Measurements from ENCODE around the gene ADPRHL1.

ADPRHL1 gene

DNA sequence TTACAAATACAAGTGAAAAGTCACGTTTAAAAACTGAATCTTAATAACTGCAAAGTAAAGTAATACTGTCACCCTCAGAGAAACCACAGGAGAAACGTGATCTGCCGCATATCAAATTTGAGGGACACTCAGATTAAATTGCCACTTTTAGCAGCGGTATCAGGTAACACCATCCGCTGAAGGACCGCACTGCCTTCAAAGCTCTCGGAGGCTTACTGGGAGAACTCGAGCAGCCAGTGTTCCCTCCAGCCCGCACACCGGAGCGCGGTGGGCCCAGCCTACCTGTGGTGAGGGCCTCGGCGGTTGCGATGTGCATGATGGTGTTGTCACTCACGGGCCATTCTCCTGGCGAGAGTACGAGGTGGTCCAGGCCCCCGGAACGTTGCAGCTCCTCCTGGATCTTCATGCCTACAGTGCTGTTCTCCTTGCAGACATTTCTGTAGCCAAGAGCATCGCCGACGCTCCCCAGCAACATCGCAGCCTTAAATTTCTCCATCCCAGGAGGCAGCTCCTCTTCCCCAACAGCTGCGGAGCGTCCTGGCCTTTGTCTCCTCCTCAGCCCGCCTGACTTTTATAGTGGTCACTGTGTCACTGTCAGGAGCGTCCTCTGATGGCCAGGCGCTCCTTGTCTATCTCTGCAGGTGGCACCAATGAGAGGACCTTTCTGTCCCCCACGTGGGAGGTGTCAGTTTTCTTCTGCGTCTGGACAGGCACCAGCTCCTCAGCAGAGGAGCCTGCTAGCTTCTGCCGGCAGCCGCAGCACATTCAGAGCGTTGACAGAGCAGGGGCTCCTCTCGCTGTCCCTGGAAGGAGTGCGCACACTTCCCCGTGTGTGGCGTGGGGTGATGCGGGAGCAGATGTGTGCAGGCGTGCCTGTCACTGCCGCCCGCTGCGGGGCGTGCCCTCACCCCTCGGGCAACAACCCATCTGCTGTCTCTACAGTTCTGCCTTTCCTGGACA, at the start of gene ADPRHL1:
Gene ADPRHL1 (minus strand): TSS at position 547 of the 960 bp plus-strand sequence. CDS start 51 bp downstream, at position 496.
- TF ChIP-seq, protein P1, sequence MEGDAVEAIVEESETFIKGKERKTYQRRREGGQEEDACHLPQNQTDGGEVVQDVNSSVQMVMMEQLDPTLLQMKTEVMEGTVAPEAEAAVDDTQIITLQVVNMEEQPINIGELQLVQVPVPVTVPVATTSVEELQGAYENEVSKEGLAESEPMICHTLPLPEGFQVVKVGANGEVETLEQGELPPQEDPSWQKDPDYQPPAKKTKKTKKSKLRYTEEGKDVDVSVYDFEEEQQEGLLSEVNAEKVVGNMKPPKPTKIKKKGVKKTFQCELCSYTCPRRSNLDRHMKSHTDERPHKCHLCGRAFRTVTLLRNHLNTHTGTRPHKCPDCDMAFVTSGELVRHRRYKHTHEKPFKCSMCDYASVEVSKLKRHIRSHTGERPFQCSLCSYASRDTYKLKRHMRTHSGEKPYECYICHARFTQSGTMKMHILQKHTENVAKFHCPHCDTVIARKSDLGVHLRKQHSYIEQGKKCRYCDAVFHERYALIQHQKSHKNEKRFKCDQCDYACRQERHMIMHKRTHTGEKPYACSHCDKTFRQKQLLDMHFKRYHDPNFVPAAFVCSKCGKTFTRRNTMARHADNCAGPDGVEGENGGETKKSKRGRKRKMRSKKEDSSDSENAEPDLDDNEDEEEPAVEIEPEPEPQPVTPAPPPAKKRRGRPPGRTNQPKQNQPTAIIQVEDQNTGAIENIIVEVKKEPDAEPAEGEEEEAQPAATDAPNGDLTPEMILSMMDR (conservative IDR thresholded peaks at IDR 0.05), result no peak
- H3K27ac ChIP-seq, result peak within 1 kb of the TSS; percentile 60; the same call in 1 of the 2 replicates

DNA sequence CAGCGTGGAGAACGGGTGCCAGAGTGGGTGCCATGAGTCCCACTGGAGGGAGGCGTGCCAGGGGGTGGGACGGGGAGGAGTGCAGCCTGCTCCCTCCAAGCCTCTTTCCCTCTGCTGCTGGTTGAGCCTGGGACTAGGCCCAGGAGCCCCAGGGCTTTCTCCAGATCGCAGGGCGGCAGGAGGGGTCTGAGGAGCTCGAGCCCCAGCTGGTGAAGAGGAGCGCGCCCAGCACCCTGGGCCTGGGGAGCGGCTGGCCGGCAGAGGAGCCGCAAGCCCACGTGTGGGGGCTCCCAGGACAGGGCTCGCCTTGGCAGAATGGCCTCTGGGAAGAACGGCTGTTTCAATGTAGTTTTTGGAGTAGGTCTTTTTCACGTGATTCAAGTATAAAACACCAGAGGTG, 49.4 kb upstream of the ADPRHL1 start:
- TF ChIP-seq, protein P1 (conservative IDR thresholded peaks at IDR 0.05), result no peak
- H3K27ac ChIP-seq, result no peak overlapping the region

DNA sequence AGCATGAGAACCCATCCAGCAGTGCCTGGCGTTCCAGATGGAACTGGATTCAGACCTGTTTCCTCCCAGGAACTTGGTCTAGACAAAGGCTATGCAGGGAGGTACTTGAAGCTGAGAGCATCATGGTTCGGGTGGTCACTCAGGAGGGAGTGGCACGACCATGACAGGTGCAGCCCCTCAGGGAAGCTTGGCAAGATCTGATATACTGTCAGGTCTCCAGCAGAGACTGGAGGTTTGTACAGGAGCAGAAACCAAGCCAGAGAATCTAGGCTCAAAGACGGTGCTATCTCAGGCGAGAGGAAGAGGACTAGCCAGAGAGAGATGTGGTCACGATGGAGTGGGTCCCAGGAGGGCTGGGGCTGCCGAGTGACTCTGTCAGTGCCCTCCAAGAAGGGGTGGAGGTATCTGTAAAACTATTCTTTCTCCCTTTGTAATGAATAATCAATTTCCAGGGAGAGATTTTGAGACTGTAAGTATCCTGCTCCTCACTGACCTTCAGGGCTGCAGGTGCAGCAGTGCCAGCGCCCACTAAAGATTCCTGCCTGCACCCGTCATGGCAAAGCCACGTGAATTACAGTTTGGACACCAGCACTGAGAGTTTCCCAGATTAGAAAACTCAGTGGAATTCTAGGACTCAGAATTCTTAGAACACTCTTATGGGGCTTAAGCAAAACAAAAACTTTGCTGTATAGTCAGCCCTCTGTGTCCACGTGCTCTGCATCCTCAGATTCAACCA, 47.4 kb upstream of the ADPRHL1 start:
- H3K27ac ChIP-seq, result no peak overlapping the region
- TF ChIP-seq, protein P1 (conservative IDR thresholded peaks at IDR 0.05), result no peak

DNA sequence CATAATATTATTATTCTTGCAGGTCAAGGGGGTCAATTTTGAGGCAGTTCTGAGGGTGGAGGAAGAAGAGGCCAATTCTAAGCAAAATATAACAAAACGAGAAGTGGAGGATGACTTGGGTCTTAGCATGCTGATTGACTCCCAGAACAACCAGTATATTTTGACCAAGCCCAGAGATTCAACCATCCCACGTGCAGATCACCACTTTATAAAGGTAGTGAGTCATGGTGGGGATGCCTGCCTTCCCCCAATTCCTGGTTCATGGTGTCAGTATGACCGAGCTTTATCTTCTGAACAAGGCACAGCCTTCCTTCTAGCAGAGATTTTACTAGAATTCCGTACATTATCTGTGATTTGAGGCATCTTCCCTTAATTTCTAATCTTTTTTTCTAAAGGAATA, 46.6 kb upstream of the ADPRHL1 start:
- TF ChIP-seq, protein P1 (conservative IDR thresholded peaks at IDR 0.05), result no peak

DNA sequence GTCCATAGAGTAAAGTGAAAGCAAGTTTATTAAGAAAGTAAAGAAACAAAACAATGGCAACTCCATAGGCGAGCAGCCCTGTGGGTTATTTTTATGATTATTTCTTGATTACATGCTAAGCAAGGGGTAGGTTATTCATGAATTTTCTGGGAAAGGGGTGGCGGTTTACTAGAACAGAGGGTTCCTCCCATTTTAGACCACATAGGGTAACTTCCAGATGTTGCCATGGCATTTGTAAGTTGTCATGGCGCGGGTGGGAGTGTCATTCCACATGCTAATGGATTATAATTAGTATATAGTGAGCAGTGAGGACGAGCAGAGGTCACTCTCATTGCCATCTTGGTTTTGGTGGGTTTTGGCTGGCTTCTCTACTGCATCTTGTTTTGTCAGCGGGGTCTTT, 45.6 kb upstream of the ADPRHL1 start:
- H3K27ac ChIP-seq, result no peak overlapping the region
- TF ChIP-seq, protein P1 (conservative IDR thresholded peaks at IDR 0.05), result no peak

More for the DNA sequence above, 46.6 kb upstream of the ADPRHL1 start:
- H3K27ac ChIP-seq, result no peak overlapping the region

DNA sequence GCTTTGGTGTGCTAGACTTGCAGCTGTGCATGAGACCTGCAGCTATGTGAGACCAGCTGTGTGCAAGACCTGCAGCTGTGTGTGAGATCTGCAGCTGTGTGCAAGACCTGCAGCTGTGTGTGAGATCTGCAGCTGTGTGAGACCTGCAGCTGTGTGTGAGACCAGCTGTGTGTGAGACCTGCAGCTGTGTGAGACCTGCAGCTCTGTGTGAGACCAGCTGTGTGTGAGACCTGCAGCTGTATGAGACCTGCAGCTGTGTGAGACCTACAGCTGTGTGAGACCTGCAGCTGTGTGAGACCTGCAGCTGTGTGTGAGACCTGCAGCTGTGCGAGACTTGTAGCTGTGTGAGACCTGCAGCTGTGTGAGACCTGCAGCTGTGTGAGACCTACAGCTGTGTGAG, 43.9 kb upstream of the ADPRHL1 start:
- TF ChIP-seq, protein P1 (conservative IDR thresholded peaks at IDR 0.05), result no peak
- no peak overlapping the region for H3K27ac ChIP-seq
